HEK293T (cell line): ENCODE data around the gene CHP1.

Experiments used
- ARNT ChIP-seq: fragments of 450-650 bp; IDR thresholded peaks from 2 replicates; pipeline ENCODE4 v1.6.1; 2017; ENCODE audit warnings: mild to moderate bottlenecking
- BHLHE40 ChIP-seq: fragments of 450-650 bp; IDR thresholded peaks from 2 replicates; pipeline ENCODE4 v1.6.1; 2016; ENCODE audit warnings: mild to moderate bottlenecking, moderate library complexity, borderline replicate concordance
- ELF4 ChIP-seq: fragments of 450-650 bp; IDR thresholded peaks from 2 replicates; pipeline ENCODE4 v1.6.1; 2017; ENCODE audit warnings: antibody characterized with exemption
- FOXA1 ChIP-seq: fragments of 450-650 bp; IDR thresholded peaks from 2 replicates; pipeline ENCODE4 v1.6.1; 2016; ENCODE audit warnings: mild to moderate bottlenecking
- FOXK2 ChIP-seq: fragments of 450-650 bp; IDR thresholded peaks from 2 replicates; pipeline ENCODE4 v1.6.1; 2016; ENCODE audit warnings: mild to moderate bottlenecking
- NFRKB ChIP-seq: fragments of 450-650 bp; IDR thresholded peaks from 2 replicates; pipeline ENCODE4 v1.6.1; 2016; ENCODE audit warnings: mild to moderate bottlenecking, moderate library complexity
- SP1 ChIP-seq: fragments of 450-650 bp; IDR thresholded peaks from 2 replicates; pipeline ENCODE4 v1.6.1; 2017
- SUZ12 ChIP-seq: fragments of 450-650 bp; IDR thresholded peaks from 2 replicates; pipeline ENCODE4 v1.6.1; 2016; ENCODE audit warnings: mild to moderate bottlenecking

DNA sequence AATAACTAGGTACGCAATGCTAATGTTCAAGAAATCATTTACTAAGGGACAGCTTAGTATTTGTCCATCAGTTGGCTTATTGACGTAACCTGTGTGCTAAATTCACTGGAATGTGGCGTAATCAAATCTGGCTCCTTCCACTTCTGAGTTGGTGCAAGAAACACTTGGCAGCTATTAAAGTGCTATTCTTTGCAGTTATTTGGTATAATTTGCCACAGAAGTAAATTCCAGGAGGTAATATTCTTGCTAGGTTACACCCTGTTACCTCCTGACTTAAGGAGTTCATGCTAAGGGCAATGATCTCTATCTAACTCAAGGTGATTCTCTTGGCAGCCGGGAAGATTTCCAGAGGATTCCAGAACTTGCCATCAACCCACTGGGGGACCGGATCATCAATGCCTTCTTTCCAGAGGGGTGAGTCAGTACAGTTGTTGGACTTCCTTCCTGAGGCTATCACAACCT, 25.5 kb downstream of the CHP1 start:
- no peak for TF ChIP-seq SP1
- no peak for TF ChIP-seq ELF4
- TF ChIP-seq BHLHE40: no peak
- TF ChIP-seq NFRKB: no peak
- no peak for TF ChIP-seq FOXK2
- no peak for TF ChIP-seq FOXA1
- no peak for TF ChIP-seq SUZ12
- TF ChIP-seq ARNT: no peak
